ENCODE results near the gene ME1. TPM values are rescaled to one million over a fixed set of nuclear protein-coding genes. Genes with fewer than 3 reads are reported as not detected.

ME1 gene
- total and polyA plus RNA-seq, 7 donors = 4.2 to 18.5 (median 11.3) TPM

- intact Hi-C loops (cut with DNase I) = no loop called here
- Histone ChIP-seq H3K27me3 (no peaks in the 10 kb centered on the region), H3K9me3 (no peaks in the 10 kb centered on the region), H3K4me3 (no peak overlapping the region), H3K27ac (no peak overlapping the region), H3K36me3 (peaks cover 13 to 100% (median 54%) of the 10 kb centered on the region in 4 donors), H3K4me1 (no peaks in the 10 kb centered on the region)
- 92 to 96% methylated on average over 5 of the region's 5 CpGs for WGBS, 2 donors
- no peak for TF ChIP-seq CTCF (IDR thresholded peaks at IDR 0.05)
- TF ChIP-seq POLR2A (IDR thresholded peaks at IDR 0.05) = no peak
- TF ChIP-seq EP300 (IDR thresholded peaks at IDR 0.05) = no peak
- no peak for TF ChIP-seq POLR2AphosphoS5 (IDR thresholded peaks at IDR 0.05)
- no peak for DNase-seq
These were observed 263.0 kb downstream of the ME1 start for GRCh38 chr6:83167726-83168278.

Other genes with a start within 250 kb of the ME1 start
- gene PGM3, start 237.8 kb downstream of the ME1 start, total RNA-seq = 10 to 100 TPM in 1 of 4 donors, 1 to 10 TPM in 3; 7.2 to 10.4 (median 8.0) TPM
- gene PGM3, start 237.8 kb downstream of the ME1 start, polyA plus RNA-seq = 10 to 100 TPM; 11.4 to 16.2 (median 12.0) TPM
- 1 to 10 TPM; 2.5 to 4.1 (median 3.7) TPM for gene RWDD2A, start 237.7 kb downstream of the ME1 start, total RNA-seq
- gene RWDD2A, start 237.7 kb downstream of the ME1 start, polyA plus RNA-seq = 1 to 10 TPM; 1.9 to 2.4 (median 2.3) TPM
- gene PRSS35, start 81.5 kb upstream of the ME1 start, total RNA-seq = under 1 TPM in 2 of 4 donors, not detected in 2; 0.36 to 0.55 TPM
- gene PRSS35, start 81.5 kb upstream of the ME1 start, polyA plus RNA-seq = under 1 TPM in 1 of 3 donors, not detected in 2; 0.09 TPM

Measured in sigmoid colon (tissue), 7 donors.